ENCODE data around the gene NFYC.

Gene NFYC

DNA sequence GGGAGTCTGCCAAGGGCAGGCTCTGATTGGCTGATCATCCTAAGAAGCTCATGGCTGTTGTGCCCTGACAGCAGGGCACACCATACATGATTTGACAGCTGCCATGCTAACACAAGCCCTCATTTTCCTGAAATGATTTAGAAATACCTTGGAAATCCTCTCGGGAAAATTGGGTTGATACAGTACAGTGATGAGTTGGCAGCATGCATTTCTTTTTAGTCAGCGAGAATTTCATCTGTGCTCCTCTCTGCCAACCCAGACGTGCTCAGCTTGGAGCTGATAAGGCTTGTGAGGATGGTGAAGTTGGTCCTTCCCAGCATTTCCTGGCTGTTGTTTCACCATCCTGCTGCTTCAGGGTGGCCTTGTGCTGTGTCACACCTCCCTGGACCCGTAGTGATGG lies 69.5 kb downstream of the NFYC start:
- DNase-seq (ENCODE audit: low read depth) = no peak

- no peak for DNase-seq (ENCODE audit: low read depth)
These were observed 70.8 kb downstream of the NFYC start for GRCh38 chr1:40762144-40762923.

- no peak for DNase-seq (ENCODE audit: low read depth)
These were observed 72.4 kb downstream of the NFYC start for GRCh38 chr1:40763742-40764532.

DNA sequence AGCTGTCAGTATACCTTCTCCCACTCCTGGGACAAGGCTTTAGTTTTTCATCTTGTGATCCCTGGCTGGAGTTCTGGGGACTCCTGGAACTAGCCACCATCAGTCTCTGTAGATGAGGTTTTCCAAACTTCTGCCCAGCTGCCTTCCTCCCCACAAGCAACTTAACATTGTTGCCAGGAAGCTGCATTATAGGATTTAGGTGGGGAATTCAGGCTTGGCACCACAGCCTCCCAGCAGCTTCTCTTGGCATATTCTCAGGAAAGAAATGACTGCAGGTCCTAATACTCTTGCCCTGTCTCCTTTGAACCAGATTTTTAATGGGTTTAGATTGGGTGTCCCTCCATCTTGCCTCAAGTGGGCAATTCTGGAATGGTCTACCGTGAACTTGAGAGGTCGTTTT lies 73.5 kb downstream of the NFYC start:
- DNase-seq (ENCODE audit: low read depth) = no peak

DNA sequence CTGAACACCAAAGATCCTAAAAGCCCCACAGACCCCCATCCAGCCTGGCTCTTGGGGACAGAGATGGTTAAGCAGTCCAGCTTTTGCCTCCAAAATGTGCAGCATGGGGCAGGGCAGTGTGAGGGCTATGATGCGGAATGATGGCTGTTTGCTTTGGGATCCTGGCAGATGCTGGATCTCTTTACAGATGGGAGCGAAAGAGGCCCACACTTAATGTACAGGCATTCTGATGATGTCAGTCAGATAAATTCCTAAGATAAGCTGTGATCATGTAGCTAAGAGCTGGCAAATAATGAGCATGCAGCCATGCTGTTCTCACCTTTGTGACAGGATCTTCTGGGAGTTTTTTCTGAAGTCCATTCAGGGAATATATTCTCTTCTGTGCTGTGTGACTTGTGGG lies 74.5 kb downstream of the NFYC start:
- DNase-seq (ENCODE audit: low read depth) = no peak

- DNase-seq (ENCODE audit: low read depth) = no peak
These were observed 75.1 kb downstream of the NFYC start for GRCh38 chr1:40766560-40766959.

GRCh38 chr1:40768146-40768990 lies 76.9 kb downstream of the NFYC start:
- DNase-seq (ENCODE audit: low read depth) = no peak

- DNase-seq (ENCODE audit: low read depth) = no peak
These were observed 78.3 kb downstream of the NFYC start for GRCh38 chr1:40769815-40770214.

GRCh38 chr1:40770296-40771070 lies 79.0 kb downstream of the NFYC start:
- no peak for DNase-seq (ENCODE audit: low read depth)

DNA sequence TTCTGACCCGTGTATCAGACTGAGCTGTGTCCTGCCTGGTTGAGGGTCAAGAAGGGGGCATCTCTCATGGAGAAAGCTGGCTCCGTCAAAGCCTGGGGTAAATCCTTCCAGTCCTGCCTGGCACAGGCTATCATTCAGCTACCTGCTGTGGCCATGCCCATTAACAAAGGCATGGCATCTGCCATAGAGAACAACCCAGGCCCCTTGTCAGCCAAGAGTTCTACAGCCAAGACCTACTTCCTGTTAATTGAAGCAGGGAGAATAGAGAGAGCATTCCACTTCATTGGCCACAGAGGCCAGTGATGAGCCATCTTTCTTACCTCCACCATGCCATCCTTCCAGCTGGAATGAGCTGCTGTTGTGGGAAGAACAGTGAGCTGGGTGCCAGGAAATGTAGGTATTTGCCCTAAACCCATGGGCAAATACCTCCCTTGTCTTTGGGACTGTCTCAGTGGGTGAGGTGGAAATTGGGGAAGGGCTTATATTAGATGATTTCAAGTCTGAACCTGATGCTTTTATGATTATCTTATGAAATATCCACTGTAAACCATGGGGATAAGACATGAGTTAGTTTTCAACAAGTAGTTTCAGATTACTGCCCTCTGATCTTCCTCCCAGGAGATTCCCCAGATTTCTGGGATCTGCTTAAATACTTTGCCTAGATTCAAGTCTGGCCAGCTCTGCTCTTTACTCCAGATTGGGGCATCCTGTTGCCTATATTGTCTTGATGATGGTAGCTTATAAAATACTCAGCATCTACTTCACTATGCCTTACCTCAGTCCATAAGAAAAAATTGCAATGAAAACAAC lies 80.8 kb downstream of the NFYC start:
- DNase-seq (ENCODE audit: low read depth) = no peak

GRCh38 chr1:40773748-40774265 lies 82.3 kb downstream of the NFYC start:
- DNase-seq (ENCODE audit: low read depth) = no peak

- DNase-seq (ENCODE audit: low read depth) = peak; percentile 53
These were observed 82.9 kb downstream of the NFYC start for GRCh38 chr1:40774266-40774998.

DNA sequence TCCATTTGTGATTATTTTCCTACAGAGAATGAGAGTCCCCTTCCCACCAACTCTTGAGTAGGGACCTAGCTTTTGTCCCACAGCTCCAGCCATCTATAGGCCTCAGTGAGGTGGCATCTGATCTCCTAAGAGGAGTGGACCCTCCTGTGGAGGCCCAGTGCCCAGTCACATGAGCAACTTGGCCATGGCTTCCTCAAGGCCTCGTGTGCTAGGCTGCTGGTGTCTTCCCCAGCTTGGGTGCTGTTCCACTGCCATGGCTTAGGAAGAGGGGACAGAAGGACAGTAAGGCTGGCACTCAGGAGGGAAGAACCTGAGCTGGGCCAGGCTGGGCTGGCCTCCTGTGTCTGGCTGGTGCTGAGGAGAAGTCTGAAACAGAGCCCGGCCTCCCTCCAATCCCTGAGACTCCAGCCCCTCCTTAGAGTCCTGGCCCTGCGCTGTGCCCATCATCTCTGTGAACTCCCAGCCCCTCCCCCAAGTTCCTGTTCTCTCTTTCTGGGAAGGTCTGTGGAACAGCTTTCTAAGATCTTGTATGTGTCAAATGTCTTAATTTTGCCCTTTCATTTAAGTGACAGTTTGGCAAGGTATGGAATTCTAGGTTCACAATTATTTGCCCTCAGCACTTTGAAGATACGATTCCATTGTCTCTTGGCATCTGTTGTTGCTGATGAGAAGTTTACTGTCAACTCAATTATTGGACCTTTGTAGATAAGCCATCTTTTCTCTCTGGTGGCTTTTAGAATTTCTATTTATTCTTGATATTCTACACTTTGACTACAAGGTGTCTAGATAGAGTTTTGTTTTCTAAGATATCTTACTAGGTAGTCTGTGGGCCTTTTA lies 85.0 kb downstream of the NFYC start:
- DNase-seq (ENCODE audit: low read depth) = no peak

- DNase-seq (ENCODE audit: low read depth) = no peak
These were observed 85.9 kb downstream of the NFYC start for GRCh38 chr1:40777224-40777970.

GRCh38 chr1:40780678-40781607 lies 89.4 kb downstream of the NFYC start:
- DNase-seq (ENCODE audit: low read depth) = no peak

DNA sequence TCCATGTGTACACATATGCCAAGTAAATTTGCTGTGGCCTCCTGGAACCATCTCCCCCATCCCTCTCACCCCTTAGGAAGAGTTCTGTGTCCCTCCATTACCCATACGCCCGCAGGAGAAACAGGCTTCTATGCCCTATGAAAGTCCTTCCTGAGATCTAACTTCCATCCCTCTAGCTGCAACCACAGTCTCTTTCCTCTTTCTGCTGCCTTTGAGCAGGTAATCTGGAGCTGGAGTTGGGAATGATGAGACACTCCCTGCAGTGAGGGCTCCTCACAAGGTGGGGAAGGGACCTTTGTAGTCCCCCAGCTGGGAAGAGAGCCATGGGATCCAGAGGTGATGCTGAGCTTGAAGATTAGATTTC lies 90.1 kb downstream of the NFYC start:
- DNase-seq (ENCODE audit: low read depth) = no peak

- DNase-seq (ENCODE audit: low read depth) = no peak
These were observed 91.0 kb downstream of the NFYC start for GRCh38 chr1:40782371-40782956.
